GM23248 (cell line): ENCODE measurements around the gene RAI14. TPM values are rescaled to one million over a fixed set of nuclear protein-coding genes. Genes with fewer than 3 reads are reported as not detected.

Experiments
- DNase-seq: peaks from one replicate; pipeline ENCODE4 v3.0.0-alpha.2; 2015
- H2AFZ ChIP-seq: fragments of 200-600 bp; sonication (generic); 2 replicates; pipeline ENCODE4 v1.6.1; 2016; ENCODE audit warnings: antibody characterized with exemption
- H3F3A ChIP-seq: fragments of 200-600 bp; sonication (generic); 2 replicates; pipeline ENCODE4 v1.6.1; 2016; ENCODE audit warnings: mild to moderate bottlenecking, antibody characterized with exemption, mixed run types; ENCODE audit not compliant: insufficient read depth
- H3K27ac ChIP-seq: fragments of 200-600 bp; sonication (generic); 2 replicates; pipeline ENCODE4 v1.5.1; 2016; ENCODE audit warnings: mild to moderate bottlenecking
- H3K27me3 ChIP-seq: fragments of 200-600 bp; sonication (generic); replicated peaks from 2 replicates; pipeline ENCODE4 v1.6.1; 2016; ENCODE audit warnings: mild to moderate bottlenecking; ENCODE audit not compliant: insufficient read depth
- H3K36me3 ChIP-seq: fragments of 200-600 bp; sonication (generic); 2 replicates; pipeline ENCODE4 v1.6.1; 2016; ENCODE audit warnings: low read depth, mild to moderate bottlenecking
- H3K4me1 ChIP-seq: fragments of 200-600 bp; sonication (generic); 2 replicates; pipeline ENCODE4 v1.6.1; 2016; ENCODE audit warnings: mild to moderate bottlenecking; ENCODE audit not compliant: insufficient read depth
- H3K4me2 ChIP-seq: fragments of 200-600 bp; sonication (generic); one replicate; pipeline ENCODE4 v1.6.1; 2016; ENCODE audit warnings: mild to moderate bottlenecking; ENCODE audit not compliant: unreplicated experiment
- H3K4me3 ChIP-seq: fragments of 200-600 bp; sonication (generic); 2 replicates; pipeline ENCODE4 v1.5.1; 2016; ENCODE audit warnings: mild to moderate bottlenecking
- H3K79me2 ChIP-seq: fragments of 200-600 bp; sonication (generic); 2 replicates; pipeline ENCODE4 v1.6.1; 2016; ENCODE audit warnings: mild to moderate bottlenecking; ENCODE audit not compliant: insufficient read depth
- H3K9ac ChIP-seq: fragments of 200-600 bp; sonication (generic); 2 replicates; pipeline ENCODE4 v1.6.1; 2016; ENCODE audit warnings: mild to moderate bottlenecking
- H3K9me2 ChIP-seq: fragments of 200-600 bp; sonication (generic); 2 replicates; pipeline ENCODE4 v1.6.1; 2016; ENCODE audit warnings: mixed run types, mild to moderate bottlenecking, moderate library complexity; ENCODE audit not compliant: insufficient read depth
- H3K9me3 ChIP-seq: fragments of 200-600 bp; sonication (generic); one replicate; pipeline ENCODE4 v1.6.1; 2017; ENCODE audit warnings: low read depth
- H4K20me1 ChIP-seq: fragments of 200-600 bp; sonication (generic); 2 replicates; pipeline ENCODE4 v1.6.0; 2016; ENCODE audit not compliant: insufficient read depth
- EZH2 ChIP-seq: fragments of 200-600 bp; sonication (generic); IDR thresholded peaks from 2 replicates; pipeline ENCODE4 v1.6.1; 2018; ENCODE audit warnings: antibody characterized with exemption, mild to moderate bottlenecking; ENCODE audit not compliant: insufficient read depth, poor library complexity, severe bottlenecking
- EZH2phosphoT487 ChIP-seq: fragments of 200-600 bp; sonication (generic); IDR thresholded peaks from 2 replicates; pipeline ENCODE4 v1.6.1; 2018; ENCODE audit warnings: antibody characterized with exemption, moderate library complexity, mild to moderate bottlenecking, low read depth; ENCODE audit not compliant: insufficient read depth
- WGBS, 2 experiments: methylation state at CpG; one replicate each; pipeline ENCODE4 v1.1.6; 2015 to 2017; ENCODE audit warnings: low lambda C conversion rate in 2 of 2, low coverage in 1 of 2; ENCODE audit errors: missing lambda C conversion rate in 2 of 2; 5-methylcytosine and 5-hydroxymethylcytosine counted together
- in situ Hi-C: fragments of 300-500 bp; cut with MboI; formaldehyde crosslinking; loops from 2 replicates; pipeline ENCODE4 v1.15.0; 2020
- polyA plus RNA-seq: library from polyadenylated mRNA; unstranded; fragments of >200 nt; fragmentation: Nextera tagmentation; extraction: Ambion mirVana; gene quantifications from 2 replicates; pipeline ENCODE4 v1.2.1, GENCODE V29; 2016
- total RNA-seq: library from RNA; depleted of rRNA; stranded (reverse); fragments of >200 nt; shearing (Covaris generic); gene quantifications from 2 replicates; pipeline ENCODE4 v1.2.3, GENCODE V29; 2014

RAI14 gene
- total and polyA plus RNA-seq, 2 experiments from 2014 or later = 116 to 124 TPM

GRCh38 chr5:34692786-34693185 lies 36.7 kb downstream of the RAI14 start:
- no peaks in the 10 kb centered on the region for H3K9me3 ChIP-seq
- no peaks in the 10 kb centered on the region for H3K27me3 ChIP-seq
- no peak overlapping the region for H3K27ac ChIP-seq
- H3K9me2 ChIP-seq = no peaks in the 10 kb centered on the region
- TF ChIP-seq EZH2phosphoT487 (no peak), EZH2 (no peak)
- in situ Hi-C loops = no loop called here
- no peak overlapping the region for H3K4me2 ChIP-seq
- H3K4me3 ChIP-seq = no peak overlapping the region
- DNase-seq = no peak
- H3K4me1 ChIP-seq = peaks cover 54% of the 10 kb centered on the region
- H3K9ac ChIP-seq = no peak overlapping the region
- H3K36me3 ChIP-seq = peaks cover 21% of the 10 kb centered on the region
- WGBS, 2 experiments = 97 to 98% methylated on average over 6 of the region's 6 CpGs
- H3F3A ChIP-seq = peaks cover 50% of the 10 kb centered on the region
- peaks cover 100% of the 10 kb centered on the region for H3K79me2 ChIP-seq
- no peaks in the 10 kb centered on the region for H4K20me1 ChIP-seq
- no peak overlapping the region for H2AFZ ChIP-seq

- Histone ChIP-seq H3K27me3 (no peaks in the 10 kb centered on the region), H3K4me1 (peaks cover 42% of the 10 kb centered on the region), H2AFZ (no peak overlapping the region), H4K20me1 (no peaks in the 10 kb centered on the region), H3K9ac (no peak overlapping the region), H3K79me2 (peaks cover 98% of the 10 kb centered on the region), H3K36me3 (peaks cover 9% of the 10 kb centered on the region), H3K4me2 (no peak overlapping the region), H3K4me3 (0 out of 2 replicates have a peak overlapping the region, but pooled peaks have one; percentile 13), H3K9me2 (no peaks in the 10 kb centered on the region), H3K27ac (peak overlapping the region; percentile 47), H3K9me3 (no peaks in the 10 kb centered on the region), H3F3A (peaks cover 38% of the 10 kb centered on the region)
- no peak for TF ChIP-seq EZH2phosphoT487
- TF ChIP-seq EZH2 = no peak
- DNase-seq = no peak
- 63 to 75% methylated on average over 1 of the region's 1 CpG for WGBS, 2 experiments
- in situ Hi-C loops = no loop called here
Observed at GRCh38 chr5:34694012-34694411, 37.9 kb downstream of the RAI14 start.

DNA sequence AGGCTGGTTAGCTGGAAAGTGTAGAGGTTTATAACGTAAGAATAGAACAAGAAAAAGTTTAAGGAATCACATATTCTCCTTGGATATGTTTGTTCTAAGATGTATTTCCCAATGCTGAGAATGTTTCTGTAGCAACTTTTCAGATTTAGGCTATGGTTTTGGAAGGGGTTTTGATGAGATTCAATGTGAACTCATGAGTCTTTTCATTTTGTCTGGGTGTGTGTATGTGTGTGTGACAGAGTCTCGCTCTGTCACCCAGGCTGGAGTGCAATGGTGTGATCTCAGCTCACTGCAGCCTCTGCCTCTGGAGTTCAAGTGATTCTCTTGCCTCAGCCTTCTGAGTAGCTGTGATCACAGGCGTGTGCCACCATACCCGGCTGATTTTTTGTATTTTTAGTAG lies 38.6 kb downstream of the RAI14 start:
- Histone ChIP-seq H3K9me3 (no peaks in the 10 kb centered on the region), H3K4me2 (no peak overlapping the region), H3K27me3 (no peaks in the 10 kb centered on the region), H2AFZ (no peak overlapping the region), H3K27ac (peak overlapping the region; percentile 47), H3K4me3 (0 out of 2 replicates have a peak overlapping the region, but pooled peaks have one; percentile 13), H3K9me2 (no peaks in the 10 kb centered on the region), H3F3A (peaks cover 31% of the 10 kb centered on the region), H3K36me3 (peaks cover 8% of the 10 kb centered on the region; the same call in 1 of the 2 replicates), H4K20me1 (no peaks in the 10 kb centered on the region), H3K4me1 (peaks cover 42% of the 10 kb centered on the region), H3K9ac (peak overlapping the region; percentile 46; the same call in 1 of the 2 replicates), H3K79me2 (peaks cover 98% of the 10 kb centered on the region)
- in situ Hi-C loops = no loop called here
- 91 to 92% methylated on average over 4 of the region's 4 CpGs for WGBS, 2 experiments
- no peak for DNase-seq
- TF ChIP-seq EZH2 = no peak
- no peak for TF ChIP-seq EZH2phosphoT487

- Histone ChIP-seq H4K20me1 (no peaks in the 10 kb centered on the region), H3K9ac (peak overlapping the region; percentile 46), H3K4me3 (peak overlapping the region; percentile 55), H3K27ac (peak overlapping the region; percentile 47), H3K9me2 (no peaks in the 10 kb centered on the region), H3K4me1 (peaks cover 41% of the 10 kb centered on the region), H3K36me3 (peaks cover 8% of the 10 kb centered on the region; the same call in 1 of the 2 replicates), H3F3A (peaks cover 26% of the 10 kb centered on the region), H3K4me2 (peak overlapping the region; percentile 72), H3K9me3 (no peaks in the 10 kb centered on the region), H2AFZ (no peak overlapping the region), H3K27me3 (no peaks in the 10 kb centered on the region), H3K79me2 (peaks cover 98% of the 10 kb centered on the region)
- in situ Hi-C loops = no loop called here
- TF ChIP-seq EZH2phosphoT487 (no peak), EZH2 (no peak)
- 44 to 50% methylated on average over 1 of the region's 1 CpG for WGBS, 2 experiments
- DNase-seq = peak; percentile 56
Observed at GRCh38 chr5:34695275-34696027, 39.3 kb downstream of the RAI14 start.
